H1 (cell line): ENCODE results near the gene RPS6KA2. TPM values are rescaled to one million over a fixed set of nuclear protein-coding genes. Genes with fewer than 3 reads are reported as not detected.

Source experiments
- JUND ChIP-seq: IDR thresholded peaks from 2 replicates; pipeline ENCODE4 v1.6.1; 2011; ENCODE audit warnings: mild to moderate bottlenecking, improper control_type of control experiment, low read length
- NANOG ChIP-seq: IDR thresholded peaks from 2 replicates; pipeline ENCODE4 v1.6.1; 2011; ENCODE audit warnings: low read length, low read depth, mild to moderate bottlenecking, inconsistent platforms; ENCODE audit not compliant: insufficient read depth, poor library complexity, severe bottlenecking
- RBBP5 ChIP-seq: IDR thresholded peaks from 2 replicates; pipeline ENCODE4 v1.7.1; 2012; ENCODE audit warnings: low read depth, mild to moderate bottlenecking, inconsistent platforms, low read length, moderate library complexity, borderline replicate concordance
- TBP ChIP-seq: IDR thresholded peaks from 2 replicates; pipeline ENCODE4 v1.6.1; 2011; ENCODE audit warnings: low read depth, low read length, improper control_type of control experiment
- YY1 ChIP-seq: IDR thresholded peaks from 2 replicates; pipeline ENCODE4 v1.6.1; 2011; ENCODE audit warnings: low read depth, mild to moderate bottlenecking, low read length
- ZNF274 ChIP-seq: IDR thresholded peaks from 2 replicates; pipeline ENCODE4 v1.7.0; 2012; ENCODE audit warnings: low read length, borderline replicate concordance; ENCODE audit errors: extremely low read depth
- polyA plus RNA-seq, 7 experiments: library from polyadenylated mRNA; depleted of rRNA in 3 of 7; stranded (reverse) in 5 of 7; unstranded in 2 of 7; fragments of >200 nt in 5 of 7; fragments of 200-250 nt in 2 of 7; gene quantifications; 1 replicate in 5 of 7; 2 replicates in 1 of 7; 4 replicates in 1 of 7; pipeline versions ENCODE4 v1.2.1 to v1.2.3, GENCODE V29; 2011 to 2013; ENCODE audit warnings: missing spikeins in 2 of 7, mixed read lengths in 2 of 7
- total RNA-seq: library from RNA; stranded (reverse); fragmentation: NEBNext Ultra II Directional; extraction: Animal tissue kit (Norgen Biotek cat#: 25700); gene quantifications from 2 replicates; pipeline ENCODE4 v1.2.1, GENCODE V29; 2021
- TF ChIP-seq, protein P1 (sequence below): fragments of 300-600 bp; sonication (generic); IDR thresholded peaks from 2 replicates; pipeline ENCODE4 v1.7.1; 2012; ENCODE audit warnings: low read length, moderate library complexity, mild to moderate bottlenecking, inconsistent platforms; ENCODE audit not compliant: insufficient replicate concordance
- TF ChIP-seq, protein P2 (sequence below): IDR thresholded peaks from 2 replicates; pipeline ENCODE4 v1.6.1; 2011; ENCODE audit warnings: low read length, improper control_type of control experiment

Gene RPS6KA2
- total and polyA plus RNA-seq, 2 of the 8 experiments (the other 6 are each of a cell fraction or from before 2014, with no cell fraction given): 8.8 to 25.7 TPM

DNA sequence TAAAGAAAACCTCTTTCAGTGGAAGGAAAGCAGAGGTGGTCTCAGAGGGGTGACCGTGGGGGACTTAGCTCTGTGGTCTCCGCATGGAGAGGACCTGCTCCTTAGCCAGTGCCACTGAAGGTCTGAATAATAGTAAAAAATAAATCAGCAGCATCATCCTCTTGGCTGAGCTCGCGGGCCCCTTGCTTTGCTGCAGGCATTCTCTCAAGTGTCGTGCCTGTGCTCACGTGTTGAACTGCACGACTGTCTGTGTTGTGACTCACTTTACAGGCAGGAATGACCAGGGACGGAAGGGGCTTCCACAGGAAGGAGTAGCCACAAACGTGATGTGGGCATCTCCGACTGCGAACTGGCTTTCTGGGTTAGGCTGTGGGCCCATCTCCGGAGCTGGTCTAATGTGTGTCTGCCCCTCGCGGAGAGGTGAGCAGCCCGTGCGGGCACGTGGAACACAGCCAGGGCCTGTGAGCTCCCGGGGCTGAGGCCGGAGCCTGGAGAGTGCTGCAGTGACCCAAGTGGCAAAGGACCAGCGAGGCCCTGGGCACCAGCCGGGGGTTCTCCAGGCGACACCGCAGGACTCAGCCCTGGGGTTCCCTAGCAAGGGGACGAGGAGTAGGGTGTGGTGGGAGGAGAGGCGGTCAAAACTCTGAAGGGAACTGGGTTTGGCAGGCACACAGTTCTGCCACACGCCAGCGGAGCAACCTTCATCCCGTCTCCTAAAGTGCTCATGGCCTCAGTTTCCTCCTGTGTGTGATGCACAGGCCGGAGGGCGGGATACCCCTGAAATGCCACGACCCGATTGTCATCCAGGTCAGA lies 129.8 kb downstream of the RPS6KA2 start (continued):
- TF ChIP-seq, protein P1, sequence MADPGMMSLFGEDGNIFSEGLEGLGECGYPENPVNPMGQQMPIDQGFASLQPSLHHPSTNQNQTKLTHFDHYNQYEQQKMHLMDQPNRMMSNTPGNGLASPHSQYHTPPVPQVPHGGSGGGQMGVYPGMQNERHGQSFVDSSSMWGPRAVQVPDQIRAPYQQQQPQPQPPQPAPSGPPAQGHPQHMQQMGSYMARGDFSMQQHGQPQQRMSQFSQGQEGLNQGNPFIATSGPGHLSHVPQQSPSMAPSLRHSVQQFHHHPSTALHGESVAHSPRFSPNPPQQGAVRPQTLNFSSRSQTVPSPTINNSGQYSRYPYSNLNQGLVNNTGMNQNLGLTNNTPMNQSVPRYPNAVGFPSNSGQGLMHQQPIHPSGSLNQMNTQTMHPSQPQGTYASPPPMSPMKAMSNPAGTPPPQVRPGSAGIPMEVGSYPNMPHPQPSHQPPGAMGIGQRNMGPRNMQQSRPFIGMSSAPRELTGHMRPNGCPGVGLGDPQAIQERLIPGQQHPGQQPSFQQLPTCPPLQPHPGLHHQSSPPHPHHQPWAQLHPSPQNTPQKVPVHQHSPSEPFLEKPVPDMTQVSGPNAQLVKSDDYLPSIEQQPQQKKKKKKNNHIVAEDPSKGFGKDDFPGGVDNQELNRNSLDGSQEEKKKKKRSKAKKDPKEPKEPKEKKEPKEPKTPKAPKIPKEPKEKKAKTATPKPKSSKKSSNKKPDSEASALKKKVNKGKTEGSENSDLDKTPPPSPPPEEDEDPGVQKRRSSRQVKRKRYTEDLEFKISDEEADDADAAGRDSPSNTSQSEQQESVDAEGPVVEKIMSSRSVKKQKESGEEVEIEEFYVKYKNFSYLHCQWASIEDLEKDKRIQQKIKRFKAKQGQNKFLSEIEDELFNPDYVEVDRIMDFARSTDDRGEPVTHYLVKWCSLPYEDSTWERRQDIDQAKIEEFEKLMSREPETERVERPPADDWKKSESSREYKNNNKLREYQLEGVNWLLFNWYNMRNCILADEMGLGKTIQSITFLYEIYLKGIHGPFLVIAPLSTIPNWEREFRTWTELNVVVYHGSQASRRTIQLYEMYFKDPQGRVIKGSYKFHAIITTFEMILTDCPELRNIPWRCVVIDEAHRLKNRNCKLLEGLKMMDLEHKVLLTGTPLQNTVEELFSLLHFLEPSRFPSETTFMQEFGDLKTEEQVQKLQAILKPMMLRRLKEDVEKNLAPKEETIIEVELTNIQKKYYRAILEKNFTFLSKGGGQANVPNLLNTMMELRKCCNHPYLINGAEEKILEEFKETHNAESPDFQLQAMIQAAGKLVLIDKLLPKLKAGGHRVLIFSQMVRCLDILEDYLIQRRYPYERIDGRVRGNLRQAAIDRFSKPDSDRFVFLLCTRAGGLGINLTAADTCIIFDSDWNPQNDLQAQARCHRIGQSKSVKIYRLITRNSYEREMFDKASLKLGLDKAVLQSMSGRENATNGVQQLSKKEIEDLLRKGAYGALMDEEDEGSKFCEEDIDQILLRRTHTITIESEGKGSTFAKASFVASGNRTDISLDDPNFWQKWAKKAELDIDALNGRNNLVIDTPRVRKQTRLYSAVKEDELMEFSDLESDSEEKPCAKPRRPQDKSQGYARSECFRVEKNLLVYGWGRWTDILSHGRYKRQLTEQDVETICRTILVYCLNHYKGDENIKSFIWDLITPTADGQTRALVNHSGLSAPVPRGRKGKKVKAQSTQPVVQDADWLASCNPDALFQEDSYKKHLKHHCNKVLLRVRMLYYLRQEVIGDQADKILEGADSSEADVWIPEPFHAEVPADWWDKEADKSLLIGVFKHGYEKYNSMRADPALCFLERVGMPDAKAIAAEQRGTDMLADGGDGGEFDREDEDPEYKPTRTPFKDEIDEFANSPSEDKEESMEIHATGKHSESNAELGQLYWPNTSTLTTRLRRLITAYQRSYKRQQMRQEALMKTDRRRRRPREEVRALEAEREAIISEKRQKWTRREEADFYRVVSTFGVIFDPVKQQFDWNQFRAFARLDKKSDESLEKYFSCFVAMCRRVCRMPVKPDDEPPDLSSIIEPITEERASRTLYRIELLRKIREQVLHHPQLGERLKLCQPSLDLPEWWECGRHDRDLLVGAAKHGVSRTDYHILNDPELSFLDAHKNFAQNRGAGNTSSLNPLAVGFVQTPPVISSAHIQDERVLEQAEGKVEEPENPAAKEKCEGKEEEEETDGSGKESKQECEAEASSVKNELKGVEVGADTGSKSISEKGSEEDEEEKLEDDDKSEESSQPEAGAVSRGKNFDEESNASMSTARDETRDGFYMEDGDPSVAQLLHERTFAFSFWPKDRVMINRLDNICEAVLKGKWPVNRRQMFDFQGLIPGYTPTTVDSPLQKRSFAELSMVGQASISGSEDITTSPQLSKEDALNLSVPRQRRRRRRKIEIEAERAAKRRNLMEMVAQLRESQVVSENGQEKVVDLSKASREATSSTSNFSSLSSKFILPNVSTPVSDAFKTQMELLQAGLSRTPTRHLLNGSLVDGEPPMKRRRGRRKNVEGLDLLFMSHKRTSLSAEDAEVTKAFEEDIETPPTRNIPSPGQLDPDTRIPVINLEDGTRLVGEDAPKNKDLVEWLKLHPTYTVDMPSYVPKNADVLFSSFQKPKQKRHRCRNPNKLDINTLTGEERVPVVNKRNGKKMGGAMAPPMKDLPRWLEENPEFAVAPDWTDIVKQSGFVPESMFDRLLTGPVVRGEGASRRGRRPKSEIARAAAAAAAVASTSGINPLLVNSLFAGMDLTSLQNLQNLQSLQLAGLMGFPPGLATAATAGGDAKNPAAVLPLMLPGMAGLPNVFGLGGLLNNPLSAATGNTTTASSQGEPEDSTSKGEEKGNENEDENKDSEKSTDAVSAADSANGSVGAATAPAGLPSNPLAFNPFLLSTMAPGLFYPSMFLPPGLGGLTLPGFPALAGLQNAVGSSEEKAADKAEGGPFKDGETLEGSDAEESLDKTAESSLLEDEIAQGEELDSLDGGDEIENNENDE: no peak
- TF ChIP-seq TBP (no peak), YY1 (no peak), ZNF274 (no peak), JUND (no peak), NANOG (no peak), RBBP5 (no peak)
- TF ChIP-seq, protein P2, sequence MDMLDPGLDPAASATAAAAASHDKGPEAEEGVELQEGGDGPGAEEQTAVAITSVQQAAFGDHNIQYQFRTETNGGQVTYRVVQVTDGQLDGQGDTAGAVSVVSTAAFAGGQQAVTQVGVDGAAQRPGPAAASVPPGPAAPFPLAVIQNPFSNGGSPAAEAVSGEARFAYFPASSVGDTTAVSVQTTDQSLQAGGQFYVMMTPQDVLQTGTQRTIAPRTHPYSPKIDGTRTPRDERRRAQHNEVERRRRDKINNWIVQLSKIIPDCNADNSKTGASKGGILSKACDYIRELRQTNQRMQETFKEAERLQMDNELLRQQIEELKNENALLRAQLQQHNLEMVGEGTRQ: no peak
- TF ChIP-seq, all 59 proteins: peak for 0
